ENCODE data around the gene CAMTA1. TPM values are rescaled to one million over a fixed set of nuclear protein-coding genes. Genes with fewer than 3 reads are reported as not detected.

The CAMTA1 gene
- total RNA-seq, 1 experiment from 2014 or later: 85.2 TPM

DNA sequence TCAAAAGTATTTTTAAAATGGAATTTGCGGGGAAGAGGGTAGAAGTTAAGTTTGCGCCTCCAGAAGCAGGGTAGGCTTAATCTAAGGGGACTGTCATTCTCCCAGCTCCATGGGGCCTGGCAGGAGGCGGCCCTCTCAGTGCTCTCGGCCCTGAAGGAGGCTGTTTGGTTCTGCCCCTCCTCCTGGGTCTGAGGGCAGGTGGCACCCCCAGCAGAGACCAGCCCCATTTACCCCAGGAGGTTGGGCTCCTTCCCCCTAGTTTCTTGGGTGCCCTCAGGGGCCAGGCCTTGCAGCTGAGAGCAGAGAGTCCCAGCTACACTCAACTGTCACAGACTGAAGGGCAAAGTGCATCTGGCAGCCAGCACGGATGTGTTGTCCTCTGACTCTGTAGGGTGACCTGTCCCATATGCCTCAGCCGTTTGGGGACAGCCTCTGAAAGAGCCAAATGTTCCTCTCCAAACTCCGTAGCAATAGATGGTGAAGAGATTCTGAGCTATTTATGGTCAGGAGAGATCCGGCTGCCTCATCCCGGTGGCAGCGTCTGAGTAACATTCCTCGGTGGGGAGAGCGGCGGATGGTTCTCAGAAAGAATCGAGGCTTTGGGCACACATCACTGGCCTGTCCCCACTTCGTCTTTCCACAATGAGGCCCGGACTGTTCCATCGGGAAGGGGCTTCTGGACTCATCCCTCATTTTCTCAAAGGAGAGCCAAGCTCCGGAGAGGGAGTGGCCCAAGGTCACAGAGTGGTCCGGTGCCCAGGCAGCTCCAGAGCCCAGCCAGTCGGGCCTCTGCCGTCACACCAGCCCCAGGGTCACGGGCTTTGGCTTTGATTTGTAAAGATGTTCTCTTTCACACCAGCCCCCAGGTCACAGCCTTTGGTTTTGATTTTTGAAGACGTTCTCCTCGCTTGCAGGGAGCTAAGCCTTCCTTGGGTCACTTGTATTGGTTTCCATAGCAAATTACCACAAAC, 561.6 kb downstream of the CAMTA1 start:
- Histone ChIP-seq H3K27me3 (replicated peaks; ENCODE audit: insufficient read depth, low read depth, low read length, poor library complexity) (no peaks in the 10 kb centered on the region), H3K9me3 (ENCODE audit: low read depth, low read length, poor library complexity, severe bottlenecking) (no peaks in the 10 kb centered on the region), H3K36me3 (ENCODE audit: insufficient read depth, low read length, poor library complexity, severe bottlenecking) (no peaks in the 10 kb centered on the region), H3K4me1 (ENCODE audit: insufficient read depth, low read length, poor library complexity, severe bottlenecking) (peaks cover 5% of the 10 kb centered on the region), H3K27ac (ENCODE audit: low read depth, low read length, poor library complexity, severe bottlenecking) (no peak overlapping the region), H3K4me3 (ENCODE audit: low read depth, low read length, poor library complexity, severe bottlenecking) (no peak overlapping the region)
- TF ChIP-seq, protein P1, sequence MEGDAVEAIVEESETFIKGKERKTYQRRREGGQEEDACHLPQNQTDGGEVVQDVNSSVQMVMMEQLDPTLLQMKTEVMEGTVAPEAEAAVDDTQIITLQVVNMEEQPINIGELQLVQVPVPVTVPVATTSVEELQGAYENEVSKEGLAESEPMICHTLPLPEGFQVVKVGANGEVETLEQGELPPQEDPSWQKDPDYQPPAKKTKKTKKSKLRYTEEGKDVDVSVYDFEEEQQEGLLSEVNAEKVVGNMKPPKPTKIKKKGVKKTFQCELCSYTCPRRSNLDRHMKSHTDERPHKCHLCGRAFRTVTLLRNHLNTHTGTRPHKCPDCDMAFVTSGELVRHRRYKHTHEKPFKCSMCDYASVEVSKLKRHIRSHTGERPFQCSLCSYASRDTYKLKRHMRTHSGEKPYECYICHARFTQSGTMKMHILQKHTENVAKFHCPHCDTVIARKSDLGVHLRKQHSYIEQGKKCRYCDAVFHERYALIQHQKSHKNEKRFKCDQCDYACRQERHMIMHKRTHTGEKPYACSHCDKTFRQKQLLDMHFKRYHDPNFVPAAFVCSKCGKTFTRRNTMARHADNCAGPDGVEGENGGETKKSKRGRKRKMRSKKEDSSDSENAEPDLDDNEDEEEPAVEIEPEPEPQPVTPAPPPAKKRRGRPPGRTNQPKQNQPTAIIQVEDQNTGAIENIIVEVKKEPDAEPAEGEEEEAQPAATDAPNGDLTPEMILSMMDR (conservative IDR thresholded peaks at IDR 0.05; ENCODE audit: low read depth, low read length): no peak
- TF ChIP-seq EZH2 (IDR thresholded peaks at IDR 0.05; ENCODE audit: borderline replicate concordance, low read depth, low read length, poor library complexity, severe bottlenecking): no peak
- POLR2A ChIA-PET (ENCODE audit: low non-redundant PET): no interaction called here
- intact Hi-C loops (cut with micrococcal nuclease; ENCODE audit: unreplicated experiment): no loop called here
- no TSS peak for BruUV-seq (replicated peaks)
- CTCF ChIA-PET: no interaction called here
- DNase-seq (ENCODE audit: low spot score): no peak

DNA sequence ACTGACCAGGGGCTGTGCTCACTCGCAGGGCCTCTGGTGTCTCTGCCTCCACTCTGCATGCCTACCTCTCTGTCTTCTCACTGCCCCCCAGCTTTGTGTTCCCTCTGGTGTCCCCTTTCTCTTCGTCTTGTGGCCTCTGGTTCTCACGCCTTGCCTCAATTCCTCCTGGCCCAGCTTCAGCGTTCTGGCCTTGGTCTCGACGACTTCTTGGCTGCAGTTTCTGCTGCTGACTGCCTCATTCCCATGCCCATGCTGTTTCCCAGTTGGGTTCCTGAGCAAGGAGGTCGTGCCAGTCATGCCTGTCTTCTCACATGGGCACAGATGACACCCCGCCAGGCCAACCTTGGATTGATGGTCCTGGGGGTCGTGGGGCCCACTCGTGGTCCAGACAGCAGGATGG, 562.8 kb downstream of the CAMTA1 start:
- POLR2A ChIA-PET (ENCODE audit: low non-redundant PET): no interaction called here
- intact Hi-C loops (cut with micrococcal nuclease; ENCODE audit: unreplicated experiment): no loop called here
- CTCF ChIA-PET: no interaction called here
- Histone ChIP-seq H3K4me1 (ENCODE audit: insufficient read depth, low read length, poor library complexity, severe bottlenecking) (peaks cover 4% of the 10 kb centered on the region), H3K27ac (ENCODE audit: low read depth, low read length, poor library complexity, severe bottlenecking) (no peak overlapping the region), H3K27me3 (replicated peaks; ENCODE audit: insufficient read depth, low read depth, low read length, poor library complexity) (no peaks in the 10 kb centered on the region), H3K4me3 (ENCODE audit: low read depth, low read length, poor library complexity, severe bottlenecking) (no peak overlapping the region), H3K36me3 (ENCODE audit: insufficient read depth, low read length, poor library complexity, severe bottlenecking) (no peaks in the 10 kb centered on the region), H3K9me3 (ENCODE audit: low read depth, low read length, poor library complexity, severe bottlenecking) (no peaks in the 10 kb centered on the region)
- DNase-seq (ENCODE audit: low spot score): no peak
- TF ChIP-seq, protein P1 (conservative IDR thresholded peaks at IDR 0.05; ENCODE audit: low read depth, low read length): no peak
- no TSS peak for BruUV-seq (replicated peaks)

DNA sequence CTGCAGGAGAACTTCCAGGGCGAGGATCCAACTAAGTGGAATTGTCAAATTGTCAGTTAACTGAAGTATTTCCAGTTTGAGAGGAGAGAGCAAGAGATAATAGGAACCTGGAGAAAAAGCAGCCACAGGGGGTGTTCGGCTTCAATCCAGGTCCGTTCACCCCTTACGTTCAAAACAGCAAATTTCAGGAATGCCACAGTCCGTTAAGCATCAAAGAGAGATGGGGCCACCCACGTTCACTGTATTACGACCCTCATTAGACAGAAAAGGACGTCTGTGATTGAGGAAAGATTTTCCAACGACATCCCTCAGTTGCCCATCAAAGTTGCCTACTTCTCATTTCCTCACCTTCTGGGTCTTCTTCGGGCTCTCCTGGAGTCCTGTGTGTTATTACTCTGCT, 563.3 kb downstream of the CAMTA1 start:
- BruUV-seq (replicated peaks): no TSS peak
- DNase-seq (ENCODE audit: low spot score): no peak
- H3K27ac ChIP-seq (ENCODE audit: low read depth, low read length, poor library complexity, severe bottlenecking): no peak overlapping the region
- no peaks in the 10 kb centered on the region for H3K36me3 ChIP-seq (ENCODE audit: insufficient read depth, low read length, poor library complexity, severe bottlenecking)
- no peaks in the 10 kb centered on the region for H3K9me3 ChIP-seq (ENCODE audit: low read depth, low read length, poor library complexity, severe bottlenecking)
- H3K4me1 ChIP-seq (ENCODE audit: insufficient read depth, low read length, poor library complexity, severe bottlenecking): peaks cover 4% of the 10 kb centered on the region
- ChIA-PET CTCF (no interaction called here), POLR2A (ENCODE audit: low non-redundant PET) (no interaction called here)
- H3K4me3 ChIP-seq (ENCODE audit: low read depth, low read length, poor library complexity, severe bottlenecking): no peak overlapping the region
- H3K27me3 ChIP-seq (replicated peaks; ENCODE audit: insufficient read depth, low read depth, low read length, poor library complexity): no peaks in the 10 kb centered on the region
- intact Hi-C loops (cut with micrococcal nuclease; ENCODE audit: unreplicated experiment): no loop called here
- TF ChIP-seq, protein P1 (conservative IDR thresholded peaks at IDR 0.05; ENCODE audit: low read depth, low read length): no peak
- no peak for TF ChIP-seq EZH2 (IDR thresholded peaks at IDR 0.05; ENCODE audit: borderline replicate concordance, low read depth, low read length, poor library complexity, severe bottlenecking)

All from A673 (cell line).